GM18511 (cell line): ENCODE data around the gene EPHA3.

Source experiments
- ATAC-seq: cut with Tn5 transposase; IDR thresholded peaks from one replicate; pipeline ENCODE4 v1.9.1; 2021; ENCODE audit warnings: mild to moderate bottlenecking, moderate library complexity; ENCODE audit not compliant: unreplicated experiment

Gene EPHA3

DNA sequence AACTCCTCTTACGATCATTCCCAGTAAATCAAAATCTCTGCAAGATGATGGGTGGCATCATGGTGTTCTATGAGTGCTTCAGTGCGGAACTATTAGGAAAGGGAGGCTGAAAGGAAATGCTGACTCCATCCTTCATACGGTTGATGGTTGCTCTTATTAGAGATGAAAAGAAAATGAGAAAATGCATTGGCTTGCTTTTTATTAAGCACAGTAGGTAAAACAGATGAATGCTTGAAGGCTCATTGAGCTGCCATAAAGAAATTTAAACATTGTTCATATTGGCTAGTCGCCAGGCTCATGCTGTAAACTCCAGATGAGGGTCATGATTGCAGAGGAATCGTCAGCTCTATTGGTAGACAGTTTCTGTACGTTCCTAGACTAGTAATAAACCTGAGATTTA lies 115.8 kb downstream of the EPHA3 start:
- no peak for ATAC-seq

DNA sequence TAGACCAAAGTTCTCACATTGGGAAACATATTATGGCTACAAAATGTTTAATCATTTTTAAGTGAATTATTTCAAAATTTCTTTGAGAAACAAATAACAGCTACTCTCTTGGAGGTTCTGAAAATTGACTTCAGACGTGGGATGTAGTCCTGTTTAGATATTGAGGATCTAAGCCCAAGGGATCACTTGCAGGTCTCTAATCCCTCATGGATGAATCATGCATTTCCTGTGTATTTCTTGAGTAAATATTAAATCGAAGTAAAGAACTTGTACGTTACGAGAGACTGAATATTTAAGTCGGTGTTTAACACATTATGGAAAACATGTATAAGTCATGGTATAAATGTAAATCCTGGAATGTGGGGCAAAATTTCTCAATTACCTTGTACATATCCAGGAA lies 119.8 kb downstream of the EPHA3 start:
- no peak for ATAC-seq

DNA sequence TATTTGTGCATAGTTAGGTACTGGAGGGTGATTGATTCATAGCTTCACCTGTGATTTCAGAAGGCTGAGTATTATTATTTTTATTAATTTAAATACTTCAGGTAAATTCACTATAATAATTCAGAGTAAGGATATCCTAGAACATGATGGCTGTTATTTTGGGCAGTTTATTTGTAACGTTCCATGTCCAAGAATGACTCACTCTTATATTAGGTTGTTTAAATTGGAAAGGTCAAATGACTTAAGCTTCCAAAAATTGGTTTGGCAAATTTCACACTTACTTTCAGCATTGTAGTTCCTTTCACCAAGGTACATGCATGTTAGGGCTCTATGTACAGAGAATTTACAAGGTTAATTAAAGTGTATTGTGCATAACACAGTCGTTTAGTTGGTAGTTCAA lies 120.2 kb downstream of the EPHA3 start:
- no peak for ATAC-seq

DNA sequence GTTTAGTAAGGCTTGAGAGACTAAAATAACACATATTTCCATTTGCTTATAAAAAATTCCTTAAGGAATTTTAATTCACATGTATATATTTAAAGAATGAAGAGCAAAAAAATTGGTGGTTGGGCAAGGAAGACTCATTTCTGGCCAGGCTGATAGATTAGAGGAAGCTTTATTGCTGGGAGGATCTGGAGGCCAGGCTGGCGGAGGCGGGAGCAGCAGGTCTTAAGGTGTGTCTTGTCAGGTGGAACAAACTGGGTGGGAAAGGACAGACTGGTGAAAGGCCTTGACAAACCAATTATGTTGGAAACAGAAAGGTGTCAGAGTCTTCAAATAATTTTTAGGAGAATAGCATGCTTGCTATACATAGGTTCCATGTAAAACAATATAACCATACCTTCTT lies 124.7 kb downstream of the EPHA3 start:
- no peak for ATAC-seq

DNA sequence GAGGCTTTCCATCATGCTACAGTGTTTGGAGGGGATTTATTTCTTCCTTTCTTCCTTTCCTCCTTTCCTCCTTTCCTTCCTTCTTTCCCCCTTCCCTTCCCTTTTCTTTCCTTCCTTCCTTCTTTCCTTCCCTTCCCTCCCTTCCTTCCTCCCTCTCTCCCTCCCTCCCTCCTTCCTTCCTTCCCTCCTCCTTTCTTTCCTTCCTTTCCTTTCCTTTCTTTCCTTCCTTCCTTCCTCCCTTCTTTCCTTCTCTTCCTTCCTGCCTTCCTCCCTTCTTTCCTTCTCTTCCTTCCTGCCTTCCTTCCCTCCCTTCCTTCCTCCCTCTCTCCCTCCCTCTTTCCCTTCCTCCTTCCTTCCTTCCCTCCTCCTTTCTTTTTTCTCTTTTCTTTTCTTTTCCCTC lies 127.2 kb downstream of the EPHA3 start:
- no peak for ATAC-seq

DNA sequence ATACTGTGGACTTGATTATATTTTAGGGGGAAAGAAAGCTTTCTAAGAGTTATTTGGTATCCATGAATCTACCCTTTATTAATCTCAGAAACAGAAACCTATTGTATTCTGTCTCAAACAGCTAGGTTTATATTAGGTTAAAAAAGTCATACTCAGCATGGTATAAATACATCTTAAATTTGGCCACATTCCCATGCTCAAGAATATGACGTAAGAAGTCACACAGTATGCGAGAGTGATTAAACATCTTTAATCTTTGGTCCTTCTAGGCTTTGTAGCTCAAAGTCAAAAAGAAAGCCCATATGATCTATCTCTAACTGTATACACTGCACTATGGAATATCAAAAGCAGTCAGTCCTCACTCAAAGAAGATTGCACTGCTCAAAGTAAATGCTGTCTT lies 131.4 kb downstream of the EPHA3 start:
- ATAC-seq = no peak

DNA sequence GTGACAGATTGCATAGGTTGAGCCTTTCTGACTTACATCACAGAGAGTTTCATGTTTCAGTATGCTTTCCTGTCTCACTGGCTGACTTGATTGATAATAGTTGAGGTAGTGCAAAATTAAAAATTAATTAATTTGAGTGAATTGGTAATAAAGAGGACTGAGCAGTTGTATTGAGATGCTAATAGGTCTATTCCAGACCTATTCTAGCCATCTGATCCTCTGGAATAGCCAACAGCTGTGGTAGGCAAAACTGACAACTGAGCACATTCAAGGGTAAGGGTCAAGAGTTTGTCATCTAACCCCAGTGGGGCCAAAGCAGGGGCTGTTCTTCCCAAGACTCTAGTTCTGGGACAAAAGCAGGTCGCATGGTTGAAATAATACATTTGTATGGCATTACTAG lies 132.4 kb downstream of the EPHA3 start:
- no peak for ATAC-seq

DNA sequence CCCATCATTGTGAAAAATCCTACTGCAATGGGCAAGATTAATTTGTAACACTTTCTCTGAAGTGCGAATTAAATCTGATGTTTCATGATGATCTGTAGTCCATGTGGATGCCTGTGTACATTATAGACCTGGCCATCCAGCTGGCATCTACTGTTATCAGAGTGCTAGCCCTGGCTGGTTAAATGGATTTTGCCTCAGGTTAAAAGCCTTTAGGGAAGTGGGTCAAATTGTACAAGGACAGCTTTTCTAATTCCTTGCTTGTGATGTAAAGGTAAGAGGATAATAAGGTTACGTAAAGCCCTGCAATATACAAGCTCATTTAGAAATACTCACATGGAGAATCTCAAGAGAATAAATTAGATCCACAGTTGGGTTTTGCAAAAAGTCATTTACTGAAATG lies 138.2 kb downstream of the EPHA3 start:
- no peak for ATAC-seq

DNA sequence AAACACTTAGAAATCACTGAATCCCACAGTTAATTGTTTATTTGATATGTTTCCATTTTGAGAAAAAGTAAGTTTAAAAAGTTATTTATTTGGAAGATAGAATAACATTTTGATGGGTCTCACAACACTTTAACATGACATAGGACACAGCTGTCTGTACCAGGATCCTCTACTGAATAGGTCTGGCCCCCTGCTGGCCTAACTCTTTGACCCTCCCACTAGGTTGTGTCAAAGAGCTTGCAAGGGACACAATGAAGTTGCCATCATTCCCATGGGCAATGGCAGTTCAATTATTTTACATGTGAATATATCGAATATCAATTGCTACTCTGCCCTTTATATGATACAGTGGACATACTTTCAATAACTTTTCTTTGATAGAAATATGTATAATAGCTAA lies 138.9 kb downstream of the EPHA3 start:
- no peak for ATAC-seq

DNA sequence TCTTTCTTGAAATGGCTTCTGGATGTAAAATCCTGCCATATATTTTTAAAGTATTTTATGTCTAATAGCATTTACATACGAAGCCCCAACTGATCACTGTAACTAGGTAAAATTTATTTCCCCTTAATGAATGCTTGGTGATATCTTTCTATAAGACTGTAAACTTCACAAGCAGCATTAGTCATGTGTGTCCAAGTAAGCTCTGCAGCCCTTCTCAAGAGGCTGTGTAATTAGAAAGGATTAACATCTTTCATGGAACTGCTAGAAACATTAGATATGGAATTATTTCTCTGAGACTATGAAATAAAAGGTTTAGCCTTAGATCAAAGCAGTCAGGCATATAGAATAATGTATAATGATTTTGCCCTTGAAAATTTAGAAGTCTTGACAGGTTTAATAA lies 143.3 kb downstream of the EPHA3 start:
- no peak for ATAC-seq

DNA sequence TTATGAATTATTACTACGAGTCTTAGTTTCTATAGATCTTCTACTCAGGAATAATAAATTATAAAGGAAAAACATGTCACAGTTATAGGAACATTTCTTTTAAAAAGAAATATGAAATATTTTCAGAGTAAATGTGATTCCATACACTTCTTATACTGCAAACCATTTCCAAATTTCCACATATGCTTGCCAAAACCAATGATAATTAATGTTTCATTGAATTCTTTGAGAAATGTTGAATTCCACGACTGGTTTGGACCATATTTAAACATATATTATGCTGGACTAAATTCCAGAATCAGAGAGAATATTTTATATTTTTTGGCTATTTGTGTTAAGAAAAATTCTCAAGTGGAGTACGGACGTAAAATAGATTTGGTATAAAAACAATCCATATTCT lies 144.6 kb downstream of the EPHA3 start:
- ATAC-seq = no peak

DNA sequence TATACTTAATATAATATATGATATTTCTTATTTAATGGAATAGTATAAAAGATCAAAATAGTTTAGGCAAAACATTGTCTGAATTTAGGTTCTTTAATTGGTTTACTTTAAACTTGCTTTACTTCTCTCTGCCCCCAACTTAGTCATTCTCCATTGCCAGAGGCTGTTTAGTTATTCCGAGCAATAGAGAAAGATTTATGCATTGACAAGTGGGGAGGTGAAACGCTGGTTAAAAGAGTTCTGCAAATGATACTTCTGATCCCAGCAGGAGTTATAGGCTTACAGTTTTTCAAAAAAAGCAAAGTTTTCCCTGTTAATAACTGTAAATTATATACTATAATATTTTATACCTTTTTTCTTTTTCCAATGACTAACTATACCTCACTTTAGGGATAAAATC lies 145.4 kb downstream of the EPHA3 start:
- ATAC-seq = no peak

DNA sequence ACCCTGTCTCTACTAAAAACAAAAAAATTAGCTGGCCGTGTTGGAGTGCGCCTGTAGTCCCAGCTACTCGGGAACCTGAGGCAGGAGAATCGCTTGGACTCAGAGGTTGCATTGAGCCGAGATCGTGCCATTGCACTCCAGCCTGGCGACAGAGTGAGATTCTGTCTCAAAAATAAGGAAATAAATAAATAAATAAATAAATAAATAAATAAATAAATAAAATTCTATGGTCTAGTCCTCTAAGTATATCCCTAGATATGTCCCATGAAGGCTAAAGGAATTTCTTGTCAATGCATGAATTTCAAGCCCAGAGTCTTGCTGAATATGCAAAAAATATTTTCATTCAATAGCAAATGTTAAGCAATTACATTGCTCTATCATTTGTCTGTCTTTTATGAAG lies 149.0 kb downstream of the EPHA3 start:
- no peak for ATAC-seq

DNA sequence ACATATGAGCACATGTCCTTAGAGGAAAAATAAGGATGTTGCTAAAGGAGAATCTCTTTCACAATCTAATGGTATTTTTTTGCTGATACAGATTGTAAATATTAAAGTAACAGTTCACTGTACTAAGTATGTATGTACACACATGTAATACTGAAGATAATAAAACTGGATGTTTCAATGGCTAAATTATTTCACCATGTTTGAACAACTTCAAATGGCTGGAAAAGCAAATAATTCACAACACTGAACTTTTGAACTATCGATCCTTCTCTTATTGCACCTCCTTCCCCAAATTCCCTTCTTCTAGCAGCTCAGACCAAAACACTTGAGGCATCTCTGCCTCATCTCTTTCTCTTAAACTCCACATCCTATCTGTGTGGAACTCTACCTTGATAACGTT lies 149.5 kb downstream of the EPHA3 start:
- ATAC-seq = no peak

DNA sequence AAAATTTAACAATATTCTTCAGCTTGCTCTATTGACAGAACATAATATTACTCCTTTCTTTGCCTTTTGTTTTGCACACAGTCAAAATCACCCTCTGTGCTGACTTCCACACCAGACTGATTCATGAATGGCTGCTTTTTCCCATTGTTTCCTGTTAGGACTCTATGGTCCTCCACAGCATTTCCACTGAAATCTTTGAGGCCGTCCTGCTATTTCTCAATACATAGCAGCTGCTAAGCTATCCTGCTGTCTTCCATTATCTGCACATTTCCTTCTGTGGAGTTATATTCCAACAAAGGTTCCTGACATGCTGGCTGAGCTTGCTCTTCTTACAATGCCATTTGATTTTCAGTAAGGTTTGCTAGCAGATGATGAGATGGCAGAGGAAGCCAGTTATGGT lies 153.3 kb downstream of the EPHA3 start:
- no peak for ATAC-seq

DNA sequence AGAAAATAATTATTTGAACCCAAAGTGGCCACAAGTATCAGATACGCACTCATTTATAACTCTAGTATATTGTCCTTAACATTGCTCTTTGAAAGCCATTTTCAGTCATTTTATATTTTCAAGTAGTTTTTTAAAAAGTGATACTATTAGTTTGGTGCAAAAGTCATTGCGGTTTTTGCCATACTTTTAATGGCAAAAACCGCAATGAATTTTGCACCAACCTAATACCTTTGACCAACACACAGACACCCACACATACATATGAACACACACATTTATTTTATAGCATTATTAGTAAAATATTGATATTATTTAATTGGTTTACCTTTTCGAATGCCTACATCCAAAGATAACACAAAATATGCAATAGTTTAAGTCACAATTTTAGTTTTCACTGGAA lies 154.3 kb downstream of the EPHA3 start:
- no peak for ATAC-seq

DNA sequence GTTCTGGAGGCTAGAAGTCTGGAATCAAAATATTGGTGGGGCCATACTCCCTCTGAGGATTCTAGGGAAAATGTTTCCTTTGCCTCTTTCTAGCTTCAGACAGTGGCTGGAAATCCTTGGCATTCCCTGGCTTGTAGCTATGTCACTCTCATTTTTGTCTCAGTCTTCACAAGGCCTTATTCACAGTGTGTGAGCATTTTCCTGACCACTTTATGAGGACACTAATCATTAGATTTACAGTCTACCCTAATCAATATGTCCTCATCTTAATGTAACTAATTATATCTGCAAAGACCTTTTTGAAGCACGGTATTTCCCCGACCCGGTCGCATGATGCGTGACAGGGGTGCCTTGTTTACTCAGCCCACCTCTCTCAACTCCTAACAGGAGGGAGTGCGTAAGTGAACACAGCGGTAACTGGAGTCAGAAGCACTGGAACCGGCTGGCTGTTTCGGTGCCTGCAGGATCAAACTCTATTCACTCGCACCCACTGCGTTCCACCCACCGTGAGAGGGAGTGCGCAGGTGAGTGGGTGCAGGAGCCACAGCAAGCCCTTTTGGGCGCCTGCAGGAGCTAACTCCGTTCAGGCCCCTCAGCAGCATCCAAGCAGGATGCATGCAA lies 155.0 kb downstream of the EPHA3 start:
- ATAC-seq = no peak

DNA sequence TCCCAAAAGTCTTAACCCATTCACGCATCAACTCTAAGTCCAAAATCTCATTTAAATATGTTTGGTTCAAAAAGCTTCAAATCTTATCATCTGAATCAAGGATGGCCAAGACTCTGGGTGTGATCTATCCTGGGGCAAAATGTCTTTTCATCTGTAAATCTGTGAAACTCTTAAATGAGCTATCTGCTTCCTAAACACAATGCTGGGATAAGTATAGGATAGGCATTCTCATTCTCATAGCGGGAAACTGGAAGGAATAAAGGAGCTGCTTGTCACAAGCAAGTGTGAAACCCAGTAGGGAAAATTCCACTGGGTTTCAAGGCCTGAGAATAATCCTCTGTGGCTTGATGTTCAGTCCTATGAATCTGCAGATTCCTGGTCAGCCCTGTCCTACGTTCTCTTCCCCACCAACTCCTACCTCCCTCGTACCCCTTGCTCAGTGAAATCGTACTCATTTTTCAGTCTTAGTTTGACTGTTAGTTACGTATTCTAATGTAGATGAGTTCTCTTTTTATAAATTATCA lies 156.7 kb downstream of the EPHA3 start:
- ATAC-seq = no peak

DNA sequence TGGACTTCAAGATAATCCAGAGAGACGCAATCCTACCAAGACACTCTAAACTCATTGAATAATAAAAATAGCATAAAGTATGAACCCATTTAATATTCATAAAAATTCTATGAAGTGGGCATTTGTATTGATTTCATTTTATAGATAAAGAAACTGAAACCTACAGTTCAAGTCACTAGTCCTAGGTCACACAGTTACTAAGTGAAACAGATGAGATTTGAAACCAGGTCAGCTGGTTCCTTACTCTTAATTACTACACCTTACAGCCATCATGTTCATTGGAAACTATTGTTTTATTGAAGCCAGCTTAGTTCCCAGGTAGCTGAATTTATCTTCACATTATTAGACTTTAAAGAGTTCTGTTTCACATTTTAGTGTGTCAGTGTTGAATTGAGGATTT lies 158.7 kb downstream of the EPHA3 start:
- ATAC-seq = no peak

DNA sequence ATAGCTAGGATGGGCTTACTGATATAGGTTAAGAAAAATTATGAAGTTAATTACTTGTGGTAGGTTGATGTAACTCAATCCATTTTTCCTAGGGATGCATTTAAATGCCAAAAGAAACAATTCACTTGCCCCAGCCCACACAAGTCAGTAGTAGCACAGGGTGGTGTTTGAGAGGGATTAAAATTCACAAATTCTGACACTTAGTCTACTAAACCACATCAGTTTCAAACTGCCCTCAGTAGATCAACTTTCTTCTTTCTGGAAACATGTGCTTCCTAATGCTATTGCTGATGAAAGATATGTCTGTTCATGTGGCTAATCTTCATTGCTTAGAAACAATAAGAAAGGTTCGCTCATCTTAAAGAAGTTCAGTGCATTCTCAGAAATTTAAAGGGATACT lies 160.6 kb downstream of the EPHA3 start:
- no peak for ATAC-seq

DNA sequence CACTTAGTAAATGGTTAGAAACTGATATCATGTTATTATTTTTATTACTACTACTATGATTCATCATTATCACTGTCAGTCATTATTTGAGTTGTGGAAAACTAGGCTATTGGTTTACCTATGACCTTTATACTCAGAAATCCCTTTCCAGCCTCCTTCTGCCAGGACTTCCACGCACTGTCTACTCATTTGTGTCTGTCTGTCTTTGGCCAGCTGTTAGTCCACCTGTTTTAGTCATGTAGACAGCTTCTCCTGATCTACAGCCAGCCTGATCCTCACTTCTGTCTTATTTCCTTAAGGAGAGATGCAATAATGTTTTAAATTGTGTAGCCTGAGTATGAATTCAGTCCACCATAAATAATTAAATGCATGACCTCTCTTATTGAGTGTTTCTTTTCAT lies 162.8 kb downstream of the EPHA3 start:
- no peak for ATAC-seq

DNA sequence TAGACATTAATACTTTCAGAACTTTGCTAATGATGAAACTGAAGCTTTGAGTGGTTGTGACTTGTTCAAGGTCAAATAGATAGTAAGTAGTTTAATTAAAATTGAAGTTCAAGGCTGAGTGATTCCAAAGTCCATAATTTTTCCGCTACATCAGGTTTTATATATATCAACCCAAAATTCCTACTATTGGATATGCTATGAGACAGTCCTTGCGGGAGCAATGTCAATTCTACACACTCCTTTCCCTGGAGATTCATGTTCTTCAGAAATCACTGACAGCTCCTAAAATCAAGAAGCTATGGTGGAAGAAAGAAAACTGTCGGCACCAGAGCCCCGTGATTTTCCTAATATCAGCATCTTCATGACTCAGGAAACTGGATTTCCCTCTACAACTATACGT lies 167.6 kb downstream of the EPHA3 start:
- ATAC-seq = no peak

DNA sequence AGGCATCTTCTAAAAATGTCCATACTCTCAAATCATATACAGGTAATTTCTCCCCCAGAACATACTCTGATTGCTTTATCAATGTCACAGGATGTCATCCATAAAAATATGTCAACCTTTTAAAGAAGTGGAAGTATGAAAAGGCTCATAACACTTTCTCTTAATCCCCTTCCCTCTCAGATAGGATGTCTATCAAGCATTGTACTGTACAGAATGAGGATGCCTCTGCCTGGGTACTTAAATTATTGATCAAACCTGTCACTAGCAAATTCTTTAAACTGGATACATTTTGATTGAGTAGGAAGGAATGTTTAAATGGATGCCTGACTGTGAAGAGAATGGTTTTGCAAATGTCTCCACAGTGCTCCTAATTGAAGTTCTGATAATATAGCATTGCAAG lies 168.7 kb downstream of the EPHA3 start:
- no peak for ATAC-seq
